ENCODE measurements around the gene SOHLH1. TPM values are rescaled to one million over a fixed set of nuclear protein-coding genes. Genes with fewer than 3 reads are reported as not detected.

Gene SOHLH1
- total and polyA plus RNA-seq, 10 donors = 0.07 to 0.10 TPM; not detected in 8

- 74 to 84% (median 77%) methylated on average over 15 of the region's 15 CpGs for WGBS, 5 donors
- no peak overlapping the region for H3K4me3 ChIP-seq
- intact Hi-C loops (cut with DNase I; ENCODE audit: low total_unique reads) = no loop called here
- TF ChIP-seq CTCF (IDR thresholded peaks at IDR 0.05 in 8 of 11, conservative IDR thresholded peaks at IDR 0.05 in 3 of 11) = no peak
- no peak for TF ChIP-seq POLR2A (IDR thresholded peaks at IDR 0.05)
- TF ChIP-seq POLR2AphosphoS5 (IDR thresholded peaks at IDR 0.05) = no peak
- H3K27ac ChIP-seq = no peak overlapping the region
- H3K9me3 ChIP-seq = no peaks in the 10 kb centered on the region
- H3K27me3 ChIP-seq (replicated peaks in 1 of 7) = peaks cover 0 to 67% (median 26%) of the 10 kb centered on the region in 7 donors
- peaks cover 0 to 39% (median 20%) of the 10 kb centered on the region in 6 donors for H3K4me1 ChIP-seq
- no peaks in the 10 kb centered on the region for H3K36me3 ChIP-seq
- no peak for DNase-seq
Measured at GRCh38 chr9:135700525-135700924, 1.2 kb upstream of the SOHLH1 start.

GRCh38 chr9:135698767-135699166 is 514 bp downstream of the SOHLH1 start:
- DNase-seq = no peak
- no peaks in the 10 kb centered on the region for H3K36me3 ChIP-seq
- H3K9me3 ChIP-seq = no peaks in the 10 kb centered on the region
- H3K4me1 ChIP-seq = peaks cover 0 to 25% (median 13%) of the 10 kb centered on the region in 6 donors
- H3K4me3 ChIP-seq = no peak overlapping the region
- 70 to 81% (median 78%) methylated on average over 13 to 19 of the region's 19 CpGs for WGBS, 5 donors
- H3K27me3 ChIP-seq (replicated peaks in 1 of 7) = peaks cover 0 to 69% (median 24%) of the 10 kb centered on the region in 7 donors
- TF ChIP-seq POLR2A (IDR thresholded peaks at IDR 0.05) (no peak), POLR2AphosphoS5 (IDR thresholded peaks at IDR 0.05) (no peak), CTCF (IDR thresholded peaks at IDR 0.05 in 8 of 11, conservative IDR thresholded peaks at IDR 0.05 in 3 of 11) (no peak)
- no peak overlapping the region for H3K27ac ChIP-seq
- intact Hi-C loops (cut with DNase I; ENCODE audit: low total_unique reads) = no loop called here

- Histone ChIP-seq H3K36me3 (no peaks in the 10 kb centered on the region), H3K9me3 (no peaks in the 10 kb centered on the region), H3K27me3 (replicated peaks in 1 of 7) (peaks cover 0 to 69% (median 20%) of the 10 kb centered on the region in 7 donors), H3K4me1 (peaks cover 0 to 20% (median 13%) of the 10 kb centered on the region in 6 donors), H3K4me3 (no peak overlapping the region), H3K27ac (no peak overlapping the region)
- 64 to 74% (median 70%) methylated on average over 9 to 21 of the region's 21 CpGs for WGBS, 5 donors
- DNase-seq = no peak
- TF ChIP-seq POLR2A (IDR thresholded peaks at IDR 0.05) (no peak), POLR2AphosphoS5 (IDR thresholded peaks at IDR 0.05) (no peak), CTCF (IDR thresholded peaks at IDR 0.05 in 8 of 11, conservative IDR thresholded peaks at IDR 0.05 in 3 of 11) (no peak)
- intact Hi-C loops (cut with DNase I; ENCODE audit: low total_unique reads) = no loop called here
Measured at GRCh38 chr9:135698236-135698635, 1.0 kb downstream of the SOHLH1 start.

- Histone ChIP-seq H3K4me1 (peaks cover 0 to 11% (median 9%) of the 10 kb centered on the region in 6 donors), H3K27ac (no peak overlapping the region), H3K36me3 (no peaks in the 10 kb centered on the region), H3K27me3 (replicated peaks in 1 of 7) (peaks cover 0 to 69% (median 10%) of the 10 kb centered on the region in 7 donors), H3K9me3 (no peaks in the 10 kb centered on the region), H3K4me3 (no peak overlapping the region)
- intact Hi-C loops (cut with DNase I; ENCODE audit: low total_unique reads) = no loop called here
- DNase-seq = no peak
- 59 to 86% (median 80%) methylated on average over 11 to 15 of the region's 15 CpGs for WGBS, 5 donors
- TF ChIP-seq POLR2AphosphoS5 (IDR thresholded peaks at IDR 0.05) (no peak), POLR2A (IDR thresholded peaks at IDR 0.05) (no peak), CTCF (IDR thresholded peaks at IDR 0.05 in 8 of 11, conservative IDR thresholded peaks at IDR 0.05 in 3 of 11) (no peak)
Measured at GRCh38 chr9:135697226-135697625, 2.1 kb downstream of the SOHLH1 start.

Measured in spleen (tissue), 11 donors.